Tibial artery (tissue), 4 donors: ENCODE measurements around the gene ZNF273.
"Not testable (repeated sequence)": the region's sequence is repeated elsewhere in the genome, so short reads cannot be mapped to it uniquely, and the experiment has no call there.

Experiments used
- DNase-seq, 2 donors: peaks; one replicate each; pipeline ENCODE4 v3.0.0-alpha.2; 2019
- H3K27ac ChIP-seq, 2 donors: fragments of 200-600 bp; sonication (generic) in 1 of 2; 1 replicate in 1 of 2; 2 replicates in 1 of 2; pipeline ENCODE4 v1.5.1; 2018 to 2019; ENCODE audit warnings: mild to moderate bottlenecking in 1 of 2
- H3K27me3 ChIP-seq, 2 donors: fragments of 200-600 bp; sonication (generic) in 1 of 2; one replicate each; pipeline versions ENCODE4 v1.5.1 to v1.6.0; 2016 to 2019
- H3K36me3 ChIP-seq, 3 donors: fragments of 200-600 bp; sonication (generic) in 2 of 3; one replicate each; pipeline ENCODE4 v1.5.1; 2016 to 2019; ENCODE audit warnings: mild to moderate bottlenecking in 2 of 3
- H3K4me1 ChIP-seq, 4 donors: fragments of 200-600 bp; sonication (generic) in 2 of 4; 1 replicate in 3 of 4; 2 replicates in 1 of 4; pipeline ENCODE4 v1.5.1; 2016 to 2019
- H3K4me3 ChIP-seq, 2 donors: fragments of 200-600 bp; sonication (generic) in 1 of 2; 1 replicate in 1 of 2; 2 replicates in 1 of 2; pipeline ENCODE4 v1.5.1; 2018 to 2019; ENCODE audit warnings: mild to moderate bottlenecking in 2 of 2
- H3K9me3 ChIP-seq, 3 donors: fragments of 200-600 bp; sonication (generic) in 1 of 3; one replicate each; pipeline ENCODE4 v1.5.1; 2016 to 2019
- CTCF ChIP-seq, 2 experiments: fragments of 200-600 bp in 1 of 2; fragments of 450-650 bp in 1 of 2; IDR thresholded peaks; one replicate each; pipeline ENCODE4 v1.5.1; 2017 to 2019; ENCODE audit warnings: antibody characterized with exemption in 2 of 2, mild to moderate bottlenecking in 1 of 2, moderate library complexity in 1 of 2
- intact Hi-C: fragments of 100-400 bp; cut with DNase I; formaldehyde crosslinking; loops from one replicate; pipeline ENCODE4 v1.15.0; 2023; ENCODE audit warnings: low total_unique reads

The ZNF273 gene

GRCh38 chr7:64902806-64903721, at the start of gene ZNF273:
TSS of gene ZNF273 (plus strand) at chr7:64903273. CDS start at chr7:64903318, 45 bp downstream.
- intact Hi-C loops, result no loop called here
- peak; percentile 96 for DNase-seq
- H3K9me3 ChIP-seq, result no peaks in the 10 kb centered on the region
- peaks cover 0 to 24% (median 8%) of the 10 kb centered on the region in 4 donors for H3K4me1 ChIP-seq
- no peak for TF ChIP-seq CTCF (IDR thresholded peaks at IDR 0.05)
- no peaks in the 10 kb centered on the region for H3K36me3 ChIP-seq
- H3K27ac ChIP-seq, result peak within 1 kb of the TSS; percentile 77 to 78
- peak within 1 kb of the TSS; percentile 62 to 82 for H3K4me3 ChIP-seq
- no peaks in the 10 kb centered on the region for H3K27me3 ChIP-seq

DNA sequence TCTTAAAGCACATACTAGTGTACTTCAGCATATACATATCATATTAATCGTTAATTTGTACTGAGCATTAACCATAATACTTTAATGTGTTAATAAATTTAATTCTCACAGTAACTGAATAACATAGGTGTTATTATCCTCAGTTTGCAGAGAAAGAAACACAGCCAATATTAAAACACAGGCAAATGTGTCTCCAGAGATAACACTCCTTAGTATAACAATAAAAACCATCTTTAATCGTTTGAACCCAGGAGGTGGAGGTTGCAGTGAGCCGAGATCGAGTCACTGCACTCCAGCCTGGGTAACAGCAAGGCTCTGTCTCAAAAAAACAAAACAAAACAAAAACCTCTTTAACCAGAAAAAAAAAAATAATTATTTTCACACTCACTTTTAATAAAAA, 49.4 kb upstream of the ZNF273 start:
- DNase-seq, result no peak
- no peaks in the 10 kb centered on the region for H3K27me3 ChIP-seq
- intact Hi-C loops, result no loop called here
- no peak for TF ChIP-seq CTCF (IDR thresholded peaks at IDR 0.05)
- H3K36me3 ChIP-seq, result no peaks in the 10 kb centered on the region
- no peaks in the 10 kb centered on the region for H3K4me1 ChIP-seq
- no peaks in the 10 kb centered on the region for H3K9me3 ChIP-seq
- H3K4me3 ChIP-seq, result no peak overlapping the region
- H3K27ac ChIP-seq, result no peak overlapping the region

GRCh38 chr7:64854969-64855368, 48.1 kb upstream of the ZNF273 start:
- Histone ChIP-seq H3K27ac (no peak overlapping the region), H3K4me1 (no peaks in the 10 kb centered on the region), H3K27me3 (no peaks in the 10 kb centered on the region), H3K9me3 (no peaks in the 10 kb centered on the region), H3K4me3 (no peak overlapping the region), H3K36me3 (no peaks in the 10 kb centered on the region)
- intact Hi-C loops, result no loop called here
- TF ChIP-seq CTCF (IDR thresholded peaks at IDR 0.05), result no peak
- no peak for DNase-seq

DNA sequence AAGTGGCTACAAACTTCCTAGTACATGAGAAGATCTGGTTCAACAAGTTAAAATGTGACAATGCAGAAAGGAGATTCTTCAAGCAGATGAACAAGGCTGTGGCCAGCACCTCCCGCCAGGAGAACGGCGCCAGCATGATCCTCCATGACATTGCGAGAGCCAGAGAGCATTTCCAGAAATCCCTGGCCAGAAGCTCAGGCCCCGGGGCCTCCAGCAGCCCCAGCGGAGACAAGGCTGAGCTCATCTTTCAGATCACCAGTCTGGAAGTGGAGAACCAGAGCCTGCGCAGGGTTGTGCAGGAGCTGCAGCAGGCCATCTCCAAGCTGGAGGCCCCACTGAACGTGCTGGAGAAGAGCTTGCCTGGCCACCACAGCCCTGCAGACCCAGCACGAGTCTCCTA, 40.1 kb upstream of the ZNF273 start:
- Histone ChIP-seq H3K4me3 (no peak overlapping the region), H3K9me3 (no peaks in the 10 kb centered on the region), H3K27me3 (no peaks in the 10 kb centered on the region), H3K36me3 (no peaks in the 10 kb centered on the region), H3K4me1 (no peaks in the 10 kb centered on the region), H3K27ac (no peak overlapping the region)
- DNase-seq, result peak in 1 of 2 donors; percentile 64
- TF ChIP-seq CTCF (IDR thresholded peaks at IDR 0.05), result no peak
- intact Hi-C loops, result no loop called here

DNA sequence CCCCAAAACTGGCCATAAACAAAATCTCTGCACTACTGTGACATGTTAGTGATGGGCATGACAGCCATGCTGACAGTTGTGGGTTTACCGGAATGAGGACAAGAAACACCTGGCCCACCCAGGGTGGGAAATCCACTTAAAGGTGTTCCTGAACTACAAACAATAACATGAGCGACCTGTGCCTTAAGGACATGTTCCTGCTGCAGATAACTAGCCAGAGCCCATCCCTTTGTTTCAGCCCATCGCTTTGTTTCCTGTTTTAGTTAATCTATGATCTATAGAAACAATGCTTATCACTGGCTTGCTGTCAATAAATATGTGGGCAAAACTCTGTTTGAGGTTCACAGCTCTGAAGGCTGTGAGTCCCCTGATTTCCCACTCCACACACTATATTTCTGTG, 39.5 kb upstream of the ZNF273 start:
- H3K36me3 ChIP-seq, DNase-seq, H3K27me3 ChIP-seq, H3K27ac ChIP-seq, H3K4me3 ChIP-seq, H3K4me1 ChIP-seq, intact Hi-C loops, H3K9me3 ChIP-seq: not testable (repeated sequence)

DNA sequence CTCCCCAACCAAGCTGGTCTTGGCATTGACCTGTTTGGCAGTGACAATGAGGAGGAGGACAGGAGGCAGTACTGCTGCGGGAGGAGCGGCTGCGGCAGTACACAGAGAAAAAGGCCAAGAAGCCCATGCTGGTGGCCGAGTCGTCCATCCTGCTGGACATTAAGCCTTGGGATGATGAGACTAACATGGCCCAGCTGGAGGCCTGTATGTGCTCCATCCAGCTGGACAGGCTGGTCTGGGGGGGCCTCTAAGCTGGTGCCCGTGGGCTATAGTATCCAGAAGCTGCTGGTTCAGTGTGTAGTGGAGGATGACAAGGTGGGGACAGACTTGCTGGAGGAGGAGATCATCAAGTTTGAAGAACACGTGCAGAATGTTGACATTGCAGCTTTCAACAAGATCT, 39.1 kb upstream of the ZNF273 start:
- no peak overlapping the region for H3K27ac ChIP-seq
- TF ChIP-seq CTCF (IDR thresholded peaks at IDR 0.05), result no peak
- no peaks in the 10 kb centered on the region for H3K4me1 ChIP-seq
- intact Hi-C loops, result no loop called here
- no peak overlapping the region for H3K4me3 ChIP-seq
- H3K9me3 ChIP-seq, result no peaks in the 10 kb centered on the region
- no peaks in the 10 kb centered on the region for H3K36me3 ChIP-seq
- no peak for DNase-seq
- H3K27me3 ChIP-seq, result no peaks in the 10 kb centered on the region
